Hematopoietic multipotent progenitor cell treated with erythropoietin and hydrocortisone succinate and interleukin-3 and kit ligand, for 8 days (in vitro differentiated cells): ENCODE results near the gene DIAPH2.
A peak's percentile ranks its signal among the peaks of the same experiment; 100 is the strongest.

Source experiments
- DNase-seq: peaks from one replicate; pipeline ENCODE4 v3.0.0-alpha.2; 2015

Gene DIAPH2

DNA sequence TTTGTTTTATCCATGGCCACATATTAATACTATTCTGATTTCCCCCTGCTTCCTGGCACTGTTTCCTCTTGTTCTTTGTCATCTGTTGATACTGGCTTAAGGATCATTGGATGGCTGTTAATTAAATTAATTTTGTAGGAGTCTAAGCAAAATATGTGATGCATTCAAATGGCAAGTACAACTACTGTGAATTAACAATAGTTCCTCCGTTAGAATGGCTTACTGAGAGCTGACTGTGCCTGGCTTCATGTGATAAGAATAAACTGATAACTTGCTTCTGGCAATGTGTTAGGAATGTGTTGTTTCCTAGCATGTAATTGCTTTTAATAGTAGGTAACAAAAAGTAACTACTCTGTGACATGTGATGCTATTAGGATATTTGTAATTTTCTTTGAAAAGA lies 297.5 kb downstream of the DIAPH2 start:
- DNase-seq, result peak; percentile 64

DNA sequence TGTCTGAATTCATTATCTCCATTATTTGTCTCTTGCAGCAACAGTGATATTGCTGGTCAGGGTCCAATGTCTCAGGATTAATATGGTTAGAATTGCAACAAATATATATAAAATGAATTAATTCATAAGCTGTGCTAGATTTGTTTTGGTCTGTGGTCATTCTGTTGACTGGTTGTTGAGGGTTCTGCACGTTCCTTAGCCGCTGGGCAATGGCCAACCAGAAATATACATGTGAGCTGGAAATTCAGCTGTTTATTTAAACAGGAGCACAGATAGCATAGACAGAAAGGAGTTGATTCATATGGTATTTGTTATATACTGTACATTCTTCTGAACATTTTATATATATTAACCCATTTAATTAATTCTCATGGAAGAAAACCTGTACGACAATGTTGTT lies 299.9 kb downstream of the DIAPH2 start:
- no peak for DNase-seq

DNA sequence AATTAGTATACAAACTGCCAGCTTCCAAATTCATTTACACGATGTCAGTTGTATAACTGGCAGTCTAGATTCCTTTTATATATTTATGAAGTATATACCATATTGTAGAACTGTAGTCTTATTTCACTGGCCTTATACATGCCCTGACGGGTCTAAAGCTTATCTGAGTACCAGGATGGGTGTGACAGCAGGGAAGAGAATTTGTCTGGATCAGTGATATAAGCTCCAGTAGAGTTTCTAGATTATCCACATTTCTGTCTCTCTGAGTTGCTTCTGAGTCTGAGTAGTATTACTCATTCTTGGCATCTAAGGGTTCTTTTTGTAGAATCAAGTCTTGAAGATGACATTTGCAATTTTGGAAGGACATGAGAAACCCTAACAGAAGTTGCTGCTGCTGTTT lies 300.4 kb downstream of the DIAPH2 start:
- peak; percentile 43 for DNase-seq

DNA sequence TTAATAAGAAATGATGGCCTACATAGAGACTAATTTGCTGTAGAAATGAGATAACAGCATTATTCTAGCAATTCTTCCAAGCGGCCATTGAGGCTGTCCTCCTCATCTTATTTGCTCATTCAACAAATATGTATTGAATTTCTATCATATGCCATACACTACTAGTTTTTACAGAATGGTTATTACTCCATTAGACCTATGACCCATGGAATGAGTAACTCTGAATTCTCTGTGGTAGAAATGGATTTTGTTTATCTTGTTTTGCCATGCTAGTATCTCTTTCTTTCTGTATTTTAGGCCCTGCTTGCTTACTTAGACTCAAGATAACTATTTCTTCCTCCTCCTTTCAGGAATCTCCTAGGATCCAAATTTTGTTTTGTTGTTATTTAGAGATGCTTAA lies 302.6 kb downstream of the DIAPH2 start:
- no peak for DNase-seq

DNA sequence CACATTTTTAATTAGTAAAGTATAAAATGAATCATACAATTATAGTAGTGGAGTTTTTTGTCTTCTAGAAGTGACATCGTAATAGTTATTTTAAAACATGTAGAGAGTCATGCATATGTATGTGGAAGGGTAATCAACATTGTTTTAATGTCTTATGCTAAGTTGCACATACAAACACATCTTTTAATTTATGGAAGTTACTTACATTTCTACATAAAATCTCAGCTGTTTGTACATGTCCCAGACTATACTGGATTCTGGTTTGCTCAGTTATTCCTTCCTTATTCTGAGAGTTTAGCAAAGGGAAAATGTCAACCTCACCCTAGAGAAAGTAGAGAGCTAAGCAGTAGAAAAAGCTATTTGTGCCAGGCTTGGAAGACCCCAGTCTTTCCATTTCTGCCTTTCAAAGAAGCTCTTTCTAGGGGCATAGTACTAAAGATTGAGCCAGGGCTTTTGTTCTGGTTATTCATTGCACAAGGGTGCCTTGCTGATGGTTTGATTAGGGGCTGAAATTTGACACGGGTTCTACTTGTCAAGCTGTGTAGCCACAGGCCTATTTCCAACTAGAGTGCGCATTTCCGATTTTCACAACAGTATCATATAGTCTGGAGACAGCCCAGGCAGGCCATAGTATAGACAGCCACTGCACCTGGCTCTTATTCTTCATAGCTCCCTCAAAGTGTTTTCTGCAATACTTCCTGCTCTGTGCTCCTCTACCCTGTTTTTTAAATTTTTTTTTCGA lies 305.4 kb downstream of the DIAPH2 start:
- DNase-seq, result no peak

DNA sequence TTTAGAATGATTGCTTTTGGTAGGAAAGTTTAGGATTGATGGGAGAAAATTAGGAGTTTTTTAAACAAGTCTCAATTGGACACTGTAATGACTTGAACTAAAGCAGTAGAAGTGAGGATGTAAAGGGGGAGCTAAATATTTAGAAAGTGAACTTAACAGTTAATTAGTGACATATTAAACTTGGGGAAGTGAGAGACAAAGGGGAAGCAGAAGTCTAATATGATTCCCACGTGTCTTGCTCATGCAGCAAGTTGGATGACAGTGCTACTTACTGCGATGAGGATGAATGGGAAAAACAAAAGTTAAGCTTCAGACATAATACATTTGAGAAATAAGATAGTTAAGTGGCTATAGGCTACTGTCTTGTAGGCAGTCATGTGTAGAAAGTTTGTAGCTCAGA lies 309.5 kb downstream of the DIAPH2 start:
- DNase-seq, result no peak

DNA sequence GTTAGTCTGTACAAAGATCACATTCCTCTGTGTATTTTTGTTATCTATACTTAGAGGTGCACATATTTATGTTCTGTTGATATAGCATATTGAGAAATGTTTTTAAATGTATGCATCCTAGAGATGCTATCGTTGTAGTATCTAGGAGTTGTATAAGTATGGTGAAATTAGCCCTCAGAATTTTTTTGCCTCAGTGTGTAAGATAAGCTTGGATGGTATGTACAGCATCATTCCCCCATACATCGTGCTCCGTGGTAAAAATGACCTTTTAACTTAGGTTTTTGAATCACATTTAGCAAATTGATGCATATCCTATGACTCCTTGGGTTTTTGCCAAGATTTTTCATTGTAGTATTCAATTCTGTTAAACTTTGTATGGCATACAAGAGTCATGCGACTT lies 312.6 kb downstream of the DIAPH2 start:
- no peak for DNase-seq

DNA sequence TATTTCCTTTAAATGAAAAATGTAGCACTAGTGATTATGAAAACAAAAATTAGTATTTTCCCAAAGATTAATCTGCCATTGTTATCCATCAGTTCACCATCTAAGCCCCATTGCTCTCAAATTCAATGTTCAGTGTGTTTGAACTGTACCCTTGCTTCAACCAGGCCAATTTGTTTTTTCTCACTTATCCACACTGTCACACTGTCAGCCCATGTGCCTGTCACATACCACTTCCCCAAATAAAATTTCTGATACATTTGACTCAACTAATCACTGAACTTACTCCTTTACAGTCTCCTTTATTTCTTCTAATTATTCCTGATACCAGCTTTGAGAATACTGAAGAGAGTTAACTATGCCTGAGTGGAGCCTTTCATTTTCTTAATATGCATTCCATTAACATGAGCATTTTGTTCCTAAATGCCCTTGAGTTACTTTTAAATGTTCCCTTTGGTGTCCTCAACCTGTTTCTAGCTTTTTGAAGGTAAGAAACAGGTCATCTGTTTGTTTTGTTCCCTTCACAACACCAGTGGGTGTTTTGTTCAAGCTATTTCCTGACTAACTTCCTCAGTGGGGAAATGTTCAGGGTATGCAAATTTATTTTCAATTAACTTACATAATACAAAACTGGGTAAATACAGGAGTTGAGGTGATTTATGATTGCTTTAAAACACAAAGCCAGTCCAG lies 316.2 kb downstream of the DIAPH2 start:
- no peak for DNase-seq

DNA sequence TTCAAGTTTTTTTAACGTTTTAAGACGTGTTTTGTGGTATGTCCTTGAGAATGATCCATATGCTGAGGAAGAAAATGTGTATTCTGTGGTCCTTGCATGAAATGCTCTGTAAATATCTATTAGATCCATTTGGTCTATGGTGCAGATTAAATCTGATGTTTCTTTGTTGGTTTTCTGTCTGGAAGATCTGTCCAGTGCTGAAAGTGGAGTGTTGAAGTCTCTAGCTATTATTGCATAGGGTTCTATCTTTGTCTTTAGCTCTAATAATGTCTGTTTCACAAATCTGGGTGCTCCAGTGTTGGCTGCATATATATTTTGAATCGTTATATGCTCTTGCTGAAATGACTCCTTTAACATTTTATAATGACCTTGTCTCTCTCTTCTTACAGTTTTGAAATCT lies 321.5 kb downstream of the DIAPH2 start:
- DNase-seq, result no peak

DNA sequence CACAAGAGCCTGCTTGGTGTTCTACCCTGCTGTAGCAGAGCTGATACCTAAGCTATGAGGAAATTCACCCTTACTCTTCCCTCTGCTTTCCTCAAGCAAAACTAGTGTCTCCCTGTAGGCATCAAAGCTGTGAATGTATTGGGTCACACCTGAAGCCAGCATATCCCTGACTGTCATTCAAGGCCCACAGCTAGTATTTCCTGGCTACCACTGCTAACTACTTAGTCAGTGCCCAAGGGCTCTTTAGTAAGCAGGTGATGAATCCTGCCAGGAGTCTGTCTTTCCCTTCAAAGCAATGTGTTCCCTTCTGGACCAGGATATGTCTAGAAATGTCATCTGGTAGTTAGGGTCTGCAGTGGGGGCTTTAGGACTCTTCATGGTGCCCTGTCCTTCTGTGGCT lies 324.7 kb downstream of the DIAPH2 start:
- no peak for DNase-seq

DNA sequence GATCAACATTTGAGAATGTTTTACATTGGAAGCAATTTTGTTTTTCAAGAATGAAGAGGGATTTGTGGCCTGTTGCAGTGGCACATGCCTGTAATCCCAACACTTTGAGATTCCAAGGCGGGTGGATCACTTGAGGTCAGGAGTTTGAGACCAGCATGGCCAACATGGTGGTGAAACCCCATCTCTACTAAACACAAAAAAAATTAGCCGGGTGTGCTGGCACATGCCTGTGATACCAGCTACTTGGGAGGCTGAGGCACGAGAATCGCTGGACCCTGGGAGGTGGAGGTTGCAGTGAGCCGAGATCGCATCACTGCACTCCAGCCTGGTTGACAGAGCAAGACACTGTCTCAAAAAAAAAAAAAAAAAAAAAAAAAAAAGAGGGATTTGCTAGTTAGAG lies 326.9 kb downstream of the DIAPH2 start:
- DNase-seq, result no peak

DNA sequence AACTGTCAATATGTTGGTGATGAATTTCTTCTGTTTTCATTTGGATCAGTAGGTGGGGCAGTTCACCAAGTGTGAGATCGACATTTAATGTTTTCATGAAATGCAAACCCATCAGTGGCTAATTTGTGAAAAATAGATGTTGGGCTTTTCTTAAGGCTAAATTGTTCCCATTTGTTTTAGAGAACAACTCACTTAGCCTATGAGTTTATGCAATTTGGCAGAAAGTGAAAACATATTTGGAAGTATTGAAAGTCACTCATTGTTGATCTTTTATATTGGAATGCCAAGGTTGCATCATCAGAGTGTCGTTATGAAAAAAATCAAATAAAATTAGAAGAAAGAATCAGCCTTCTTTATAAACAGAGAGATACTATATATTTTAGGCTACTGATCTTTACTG lies 331.5 kb downstream of the DIAPH2 start:
- no peak for DNase-seq

DNA sequence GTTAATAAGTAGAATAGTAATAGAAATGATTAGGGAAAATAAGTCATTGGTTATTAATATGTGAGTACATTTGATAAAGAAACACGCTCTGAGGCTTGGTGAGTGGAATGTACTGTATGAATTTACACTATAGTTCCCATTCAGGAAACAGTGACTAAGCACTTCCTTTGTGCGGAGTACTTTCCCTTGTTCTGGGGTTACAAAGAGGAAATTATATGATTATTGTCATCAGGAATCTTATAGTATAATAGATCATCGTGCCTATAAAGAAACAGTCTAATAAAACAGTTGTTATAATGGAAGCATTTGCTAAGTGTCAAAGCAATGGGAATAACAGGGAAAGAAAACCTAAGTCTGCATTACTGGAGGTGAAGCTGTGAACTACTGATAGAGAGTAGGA lies 337.0 kb downstream of the DIAPH2 start:
- DNase-seq, result no peak

DNA sequence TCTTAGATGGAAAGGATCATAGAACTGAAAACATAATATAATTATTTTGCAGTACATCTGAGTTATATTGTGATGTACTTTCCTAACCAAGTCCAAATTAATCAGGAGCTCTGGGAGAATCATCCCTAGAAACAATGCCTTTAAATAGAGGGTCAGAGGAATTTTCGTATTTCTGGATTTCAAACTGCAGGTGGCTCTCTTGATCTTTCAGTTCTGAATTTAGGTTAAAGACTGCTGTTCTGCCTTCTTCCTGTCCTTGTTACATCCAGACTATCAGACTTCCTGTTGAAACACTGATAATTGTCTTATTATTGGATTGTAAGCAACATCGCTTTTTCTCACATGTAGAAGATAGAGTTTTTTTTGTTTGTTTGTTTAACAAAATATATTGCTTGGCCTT lies 341.8 kb downstream of the DIAPH2 start:
- DNase-seq, result no peak

DNA sequence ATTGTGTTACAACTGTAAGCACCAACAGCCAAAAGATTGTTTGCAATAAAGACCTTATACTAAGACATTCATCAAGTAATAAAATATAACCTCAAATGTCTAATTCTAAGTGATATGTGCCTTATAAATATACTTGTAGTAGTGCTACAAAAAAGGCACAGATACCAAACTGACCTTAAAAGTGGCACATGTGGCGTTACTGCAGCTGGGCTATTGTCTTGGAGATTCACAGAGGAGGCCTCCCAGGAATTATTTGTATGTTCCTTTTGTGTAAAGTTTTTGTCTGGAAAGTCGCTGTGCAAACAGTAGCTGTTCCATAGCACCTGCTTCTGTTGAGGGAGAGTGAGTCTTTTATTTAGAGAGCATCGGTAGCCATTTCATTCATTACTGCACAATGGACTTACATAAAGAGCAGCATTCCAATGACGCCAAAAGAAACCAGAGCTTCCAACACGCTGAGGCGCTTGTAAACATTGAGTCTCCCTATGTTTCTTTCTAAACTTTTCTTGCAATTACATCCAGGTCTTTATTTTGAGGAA lies 342.8 kb downstream of the DIAPH2 start:
- no peak for DNase-seq

DNA sequence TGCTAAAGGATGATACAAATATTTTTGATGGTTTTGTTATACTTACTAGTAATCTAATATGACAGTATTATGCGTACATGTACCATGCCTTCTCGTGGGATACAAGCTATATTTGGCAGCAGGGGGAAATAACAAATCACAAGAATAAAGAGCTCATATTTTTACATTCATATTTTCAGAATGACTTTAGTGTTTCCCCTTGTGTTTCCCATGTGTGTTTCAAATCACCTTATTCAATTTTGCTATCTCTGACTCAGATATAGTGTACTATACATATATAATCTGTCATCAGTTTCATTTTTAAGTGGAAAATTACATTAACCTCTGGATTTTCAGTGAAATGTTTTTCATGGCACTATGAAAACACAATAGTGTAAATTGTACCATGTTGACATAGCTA lies 345.8 kb downstream of the DIAPH2 start:
- no peak for DNase-seq

DNA sequence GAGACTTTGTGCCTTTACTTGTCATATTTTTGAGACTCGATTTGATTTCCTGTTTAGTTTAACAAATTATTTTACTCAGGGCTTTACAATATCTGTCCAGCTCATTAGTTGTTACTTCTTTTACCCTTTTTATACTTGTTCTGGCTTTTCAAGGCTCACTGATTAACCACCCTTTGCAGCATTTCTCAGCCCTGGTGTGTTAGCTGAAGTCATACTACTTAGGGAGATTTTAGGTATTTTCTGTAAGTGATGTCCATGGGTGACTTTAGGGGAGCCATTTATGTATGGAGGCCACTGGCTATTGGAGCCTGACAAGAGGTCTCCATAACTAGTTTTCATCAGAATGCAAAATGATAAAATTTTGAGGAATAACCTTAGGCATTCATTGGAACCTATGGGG lies 346.3 kb downstream of the DIAPH2 start:
- DNase-seq, result no peak

DNA sequence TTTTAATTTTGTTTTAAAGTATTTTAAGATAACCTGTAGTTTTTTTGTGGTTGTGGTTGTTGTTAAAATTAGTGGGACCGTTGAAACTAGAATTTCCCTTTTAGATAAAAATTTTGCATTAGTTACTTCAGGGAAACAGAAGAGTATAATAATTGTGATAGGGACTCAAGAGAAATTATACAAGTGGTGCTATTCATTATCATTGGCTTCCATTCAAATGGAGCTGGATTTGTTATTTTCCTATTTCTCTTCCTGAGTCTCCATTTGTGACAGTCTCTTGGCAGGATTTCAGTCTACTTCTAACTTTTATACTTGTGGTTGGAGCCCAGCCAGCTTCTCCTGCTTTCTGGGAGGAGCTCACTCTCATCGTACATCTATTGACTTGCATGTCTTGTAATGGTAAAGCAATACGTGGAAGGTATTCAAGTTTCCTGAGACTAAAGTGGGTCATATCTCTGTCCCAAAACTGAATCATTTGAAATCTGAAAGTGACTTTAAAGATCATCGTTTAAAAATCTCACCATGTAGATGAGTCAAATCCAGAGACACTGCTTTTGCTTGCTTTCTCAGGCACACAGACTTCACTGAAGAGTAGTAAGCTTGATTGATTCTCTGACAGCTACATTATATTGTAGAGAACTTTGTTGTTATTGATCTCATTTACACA lies 354.9 kb downstream of the DIAPH2 start:
- DNase-seq, result no peak

DNA sequence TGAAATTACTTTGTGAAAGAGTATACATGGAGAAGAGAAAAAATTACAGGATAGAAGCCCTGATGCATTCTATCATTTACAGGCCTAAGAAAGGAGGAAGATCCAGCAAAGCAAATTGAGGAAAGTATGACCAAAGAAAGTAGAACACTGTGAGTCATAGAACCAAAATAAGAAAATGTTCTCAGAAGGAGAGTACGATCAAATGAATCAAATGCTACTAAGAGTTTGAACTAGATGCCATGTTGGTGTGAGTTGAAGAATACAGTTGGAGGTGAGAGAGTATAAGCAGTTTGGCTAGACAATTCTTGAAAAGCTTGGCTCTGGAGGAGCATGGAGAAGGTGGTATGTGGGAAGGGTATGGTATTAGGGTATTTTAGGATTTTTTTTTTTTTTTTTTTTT lies 360.8 kb downstream of the DIAPH2 start:
- no peak for DNase-seq

DNA sequence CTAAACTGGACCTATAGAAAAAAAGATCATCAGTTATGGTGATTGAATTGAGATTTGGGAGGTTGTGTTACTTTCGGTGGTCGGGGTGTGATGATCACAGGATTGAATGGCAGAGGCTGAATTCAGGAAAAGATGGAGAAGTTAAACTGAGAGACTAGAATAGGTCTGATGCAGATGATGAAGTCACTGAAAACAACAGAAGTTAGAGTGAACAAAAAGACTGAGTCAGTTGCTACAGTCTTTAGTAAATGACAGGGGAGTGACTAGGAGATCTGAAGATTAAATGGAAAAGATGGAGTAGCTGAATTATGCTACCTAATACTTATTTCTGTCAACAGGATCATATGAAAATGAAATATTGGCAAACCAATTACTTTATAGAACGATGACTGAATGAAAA lies 362.2 kb downstream of the DIAPH2 start:
- no peak for DNase-seq

DNA sequence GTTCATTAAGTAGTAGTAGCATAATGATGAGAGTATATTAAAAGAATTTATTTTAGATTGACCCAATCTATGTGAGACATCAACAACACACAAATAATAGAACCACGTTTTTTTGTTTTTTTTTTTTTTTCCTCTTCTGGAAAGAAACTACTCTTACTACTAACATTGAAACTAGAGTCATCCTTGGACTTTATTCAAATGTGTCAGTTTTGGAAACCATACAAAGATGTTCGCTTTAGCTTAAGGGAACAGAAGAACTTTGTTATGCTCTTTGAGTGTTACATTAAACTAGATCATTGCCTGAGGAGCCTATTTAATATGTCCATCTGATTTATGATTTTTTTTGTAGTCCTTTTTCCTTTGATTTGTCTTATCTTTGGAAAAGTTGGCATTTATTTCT lies 365.8 kb downstream of the DIAPH2 start:
- DNase-seq, result no peak

DNA sequence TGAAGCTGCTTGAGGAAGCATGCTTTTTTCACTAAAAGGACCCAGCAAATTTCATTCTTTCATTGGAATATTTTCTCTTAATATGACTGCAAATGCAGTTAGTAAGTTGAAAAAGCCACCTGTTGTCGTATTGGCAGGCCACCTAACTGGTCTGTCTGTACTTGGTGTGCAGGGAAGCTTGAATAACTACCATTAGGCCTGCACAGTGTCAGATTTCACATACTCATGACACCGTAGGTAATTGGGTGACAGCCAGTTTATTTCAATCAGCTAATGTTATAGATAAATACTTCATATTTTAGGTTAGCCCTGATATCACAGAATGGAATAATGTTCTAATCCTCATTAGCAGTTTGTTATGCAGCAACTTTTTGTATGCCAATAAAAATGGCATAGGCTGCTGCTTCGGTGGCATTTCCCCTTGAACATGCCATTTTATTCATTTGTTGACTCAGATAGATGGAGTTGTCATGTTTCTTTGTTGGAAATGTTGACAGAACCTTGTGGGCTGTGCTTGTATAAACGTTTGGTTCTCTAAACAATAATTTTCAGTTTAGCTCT lies 372.8 kb downstream of the DIAPH2 start:
- no peak for DNase-seq

DNA sequence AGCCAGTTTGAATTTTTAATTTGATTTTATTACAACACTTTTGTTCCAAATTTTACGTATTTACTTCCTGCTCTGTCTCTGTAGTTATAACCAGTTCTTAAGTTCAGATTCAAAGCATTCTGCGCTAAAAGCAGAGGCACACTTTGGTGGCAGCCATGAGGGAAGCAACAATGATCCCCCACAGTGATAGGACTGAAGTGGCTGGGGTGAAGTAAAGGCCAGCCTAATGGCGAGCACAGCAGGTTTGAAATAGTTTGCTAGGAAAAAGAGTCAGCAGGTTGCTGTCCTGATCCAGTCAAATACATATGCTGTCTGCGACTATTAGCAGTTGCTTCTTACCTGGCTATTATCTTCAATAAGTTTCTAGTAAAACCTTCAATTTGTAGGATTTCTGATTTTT lies 375.4 kb downstream of the DIAPH2 start:
- no peak for DNase-seq

DNA sequence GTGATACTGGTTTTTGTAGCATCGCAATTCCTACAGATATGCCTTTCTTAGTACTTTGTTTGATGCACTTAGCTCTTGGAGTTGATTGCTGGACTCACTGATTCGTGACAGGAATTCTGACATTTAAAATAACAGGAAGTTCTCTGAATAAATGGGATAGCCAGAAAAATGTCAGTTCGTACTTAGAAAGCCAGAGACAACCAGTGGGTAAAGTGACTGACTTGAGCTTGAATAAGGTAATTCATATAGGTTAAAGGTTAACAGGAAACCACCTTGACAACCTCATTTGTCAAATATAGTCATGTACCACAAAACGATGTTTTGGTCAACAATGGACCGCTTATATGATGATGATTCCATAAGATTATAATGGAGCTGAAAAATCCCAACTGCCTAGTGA lies 380.4 kb downstream of the DIAPH2 start:
- no peak for DNase-seq
